GM19099 (cell line): ENCODE results near the gene PRELID3B.

Experiments
- POLR2A ChIP-seq: IDR thresholded peaks from 3 replicates; pipeline ENCODE4 v1.6.1; 2011; ENCODE audit warnings: low read depth; ENCODE audit not compliant: insufficient read length; ENCODE audit errors: extremely low read depth

Gene PRELID3B

DNA sequence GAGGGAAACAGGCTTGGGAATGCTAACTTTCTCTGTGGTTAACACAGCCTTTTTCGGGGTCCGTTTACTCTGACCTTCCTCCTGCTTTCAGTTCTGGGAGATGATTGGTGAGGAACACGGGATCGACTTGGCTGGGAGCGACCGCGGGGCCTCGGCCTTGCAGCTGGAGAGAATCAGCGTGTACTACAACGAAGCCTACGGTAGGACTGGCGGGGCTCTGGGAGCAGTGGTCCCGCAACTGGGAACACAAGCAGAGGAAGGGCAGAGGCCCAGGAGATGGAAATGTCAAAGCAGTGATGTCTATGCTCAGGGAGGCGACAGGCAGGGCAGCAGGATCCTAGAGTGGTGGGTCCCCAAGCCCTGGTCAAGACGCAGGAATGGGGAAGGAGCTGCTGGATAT, 19.8 kb downstream of the PRELID3B start:
- TF ChIP-seq POLR2A = no peak

DNA sequence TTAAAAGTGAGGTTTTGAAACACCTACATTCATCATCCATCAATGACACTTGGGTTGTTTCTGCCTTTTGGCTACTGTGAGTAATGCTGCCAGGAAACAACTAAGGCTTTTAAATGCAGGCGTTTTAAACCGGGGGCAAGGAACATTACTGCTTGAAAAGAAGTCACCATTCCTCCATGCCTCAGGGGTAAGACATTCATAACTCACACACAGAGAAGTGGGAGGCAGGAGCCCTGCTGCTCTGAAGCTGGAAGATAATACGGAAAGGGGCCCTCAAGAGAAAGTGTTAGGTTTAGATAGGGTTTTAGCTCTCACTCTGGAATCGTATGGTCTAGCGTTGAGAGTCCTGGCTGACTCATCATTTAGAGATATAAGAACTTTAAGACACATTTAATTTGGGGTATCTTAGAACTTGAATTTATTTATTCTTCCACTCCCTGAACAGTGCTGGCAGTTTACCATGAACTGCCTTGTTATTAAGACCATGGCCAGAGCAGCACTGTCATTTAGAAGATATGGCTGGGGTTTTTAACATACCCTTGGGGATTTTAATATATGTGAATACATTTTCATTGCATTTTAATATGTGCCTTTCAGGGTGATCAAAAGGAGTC, 21.5 kb downstream of the PRELID3B start:
- TF ChIP-seq POLR2A = no peak

DNA sequence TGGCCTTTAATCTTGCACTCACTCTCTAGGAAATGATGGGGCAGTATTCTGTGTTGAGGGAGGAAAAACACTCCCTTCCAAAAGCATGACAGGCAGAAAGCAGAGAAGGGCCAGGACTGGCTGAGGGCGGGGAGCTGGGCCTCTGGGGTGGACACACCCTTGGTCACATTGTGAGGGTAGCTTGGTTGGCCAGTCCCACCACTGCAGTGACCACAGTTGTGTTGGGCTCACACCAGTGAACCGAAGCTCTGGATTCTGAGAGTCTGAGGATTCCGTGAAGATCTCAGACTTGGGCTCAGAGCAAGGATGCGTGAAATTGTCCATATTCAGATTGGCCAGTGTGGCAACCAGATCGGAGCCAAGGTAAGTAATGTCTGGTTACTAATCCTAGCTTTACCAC, 23.4 kb downstream of the PRELID3B start, which contains the start of gene TUBB1:
TSS of gene TUBB1 (plus strand) at position 213 of the 400 bp plus-strand sequence. CDS start at position 307, 94 bp downstream.
- TF ChIP-seq POLR2A = no peak

- no peak for TF ChIP-seq POLR2A
Observed at GRCh38 chr20:59018817-59019216, 23.8 kb downstream of the PRELID3B start.

DNA sequence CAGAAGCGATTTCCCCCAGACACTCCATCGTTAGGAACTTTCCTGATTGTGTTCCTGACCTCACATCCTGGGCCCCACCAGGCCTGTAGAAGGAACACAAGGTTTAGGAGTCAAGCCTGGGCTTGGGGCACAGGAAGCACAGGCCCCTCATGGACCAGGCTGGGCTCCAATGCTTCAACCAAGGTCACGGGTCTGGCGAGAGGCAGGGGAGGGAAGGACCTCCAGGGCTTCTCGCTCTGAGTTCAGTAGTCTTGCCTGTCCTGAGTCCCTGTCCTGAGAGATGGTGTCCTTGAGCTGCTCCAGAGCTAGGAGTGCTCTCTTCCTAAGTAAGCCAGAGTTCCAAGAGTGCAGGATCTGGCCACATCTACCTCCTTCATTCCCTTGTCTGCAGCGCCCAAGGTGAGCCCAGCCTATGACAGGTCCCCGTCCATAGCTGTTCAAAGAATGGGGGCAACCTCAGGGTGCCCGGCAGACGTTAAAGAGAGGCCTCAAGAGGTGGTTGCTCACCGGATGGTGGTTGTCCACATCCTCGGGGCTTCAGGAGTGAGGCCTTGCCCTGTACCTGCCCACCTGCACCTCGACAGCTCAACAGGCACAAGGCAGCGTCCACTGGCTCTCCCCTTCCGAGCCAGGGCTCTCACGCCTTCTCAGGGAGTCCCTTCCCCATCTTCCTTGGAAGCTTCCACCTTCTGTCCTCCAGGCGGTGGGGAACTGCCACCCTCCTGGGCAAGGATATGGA, 24.9 kb downstream of the PRELID3B start:
- no peak for TF ChIP-seq POLR2A

GRCh38 chr20:59016795-59017492, 25.6 kb downstream of the PRELID3B start:
- no peak for TF ChIP-seq POLR2A

DNA sequence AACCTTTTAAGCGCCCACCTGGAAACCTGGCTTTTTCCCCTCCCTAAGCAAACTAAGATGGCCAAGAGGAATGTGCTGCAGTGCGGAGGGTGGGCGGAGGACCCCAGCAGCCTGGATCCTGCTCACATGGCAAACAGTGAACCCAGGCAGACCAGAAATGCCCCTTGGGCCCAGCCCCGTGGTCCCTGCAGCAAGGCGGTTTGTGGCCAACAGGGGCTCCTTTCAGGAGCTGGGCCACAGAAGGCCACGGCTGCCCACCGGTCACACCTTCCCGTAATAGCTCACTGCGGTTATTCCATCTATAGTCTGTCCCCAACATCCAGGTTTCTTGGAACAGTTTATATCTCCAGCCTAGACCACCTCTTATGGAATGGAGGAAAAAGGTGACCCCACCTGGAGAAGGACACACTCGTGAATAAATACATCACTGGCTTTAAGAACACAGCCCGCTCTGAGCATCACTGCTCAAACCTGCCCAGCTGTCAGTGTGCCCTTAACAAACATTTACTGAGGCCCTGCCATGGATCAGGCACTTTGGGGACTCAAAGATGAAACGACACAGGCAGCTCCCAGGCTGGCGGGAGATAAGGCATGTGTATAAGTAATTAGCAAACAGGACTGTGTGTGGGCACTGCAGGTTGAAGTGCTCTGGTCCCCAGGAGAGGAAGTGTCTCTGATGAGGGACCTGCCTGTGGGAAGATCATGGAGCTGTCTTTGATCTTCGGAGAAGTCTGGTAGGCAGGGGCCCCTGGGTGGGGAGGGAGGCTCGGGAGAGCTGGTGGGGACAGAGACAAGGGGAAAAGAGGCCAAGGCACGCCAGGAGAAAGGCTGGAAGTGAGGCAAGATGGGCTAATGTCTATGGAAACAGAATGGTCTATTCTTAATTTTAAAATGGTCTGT, 26.5 kb downstream of the PRELID3B start:
- TF ChIP-seq POLR2A = no peak

DNA sequence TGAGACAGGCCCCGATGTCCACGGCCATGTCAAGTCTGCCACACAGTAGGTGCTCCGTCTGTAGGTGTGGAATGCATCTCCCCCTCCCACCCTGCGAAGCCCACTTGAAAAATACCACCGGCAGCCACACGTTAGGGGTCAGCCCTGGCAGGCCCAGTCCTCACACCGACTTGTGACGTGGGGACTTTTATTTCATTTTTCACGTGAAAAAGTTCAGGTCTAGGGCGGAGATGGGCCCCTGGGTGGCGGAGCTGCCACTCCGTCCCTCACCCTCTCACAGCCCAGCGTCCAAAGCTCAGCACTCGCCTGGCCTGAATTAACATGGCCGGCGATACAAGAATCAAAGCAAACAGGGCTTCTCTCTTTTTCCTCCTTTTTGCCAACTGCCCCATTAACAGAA, 27.2 kb downstream of the PRELID3B start:
- no peak for TF ChIP-seq POLR2A

GRCh38 chr20:59014680-59015389, 27.8 kb downstream of the PRELID3B start:
- TF ChIP-seq POLR2A = no peak

- TF ChIP-seq POLR2A = no peak
Observed at GRCh38 chr20:59013959-59014608, 28.5 kb downstream of the PRELID3B start.

DNA sequence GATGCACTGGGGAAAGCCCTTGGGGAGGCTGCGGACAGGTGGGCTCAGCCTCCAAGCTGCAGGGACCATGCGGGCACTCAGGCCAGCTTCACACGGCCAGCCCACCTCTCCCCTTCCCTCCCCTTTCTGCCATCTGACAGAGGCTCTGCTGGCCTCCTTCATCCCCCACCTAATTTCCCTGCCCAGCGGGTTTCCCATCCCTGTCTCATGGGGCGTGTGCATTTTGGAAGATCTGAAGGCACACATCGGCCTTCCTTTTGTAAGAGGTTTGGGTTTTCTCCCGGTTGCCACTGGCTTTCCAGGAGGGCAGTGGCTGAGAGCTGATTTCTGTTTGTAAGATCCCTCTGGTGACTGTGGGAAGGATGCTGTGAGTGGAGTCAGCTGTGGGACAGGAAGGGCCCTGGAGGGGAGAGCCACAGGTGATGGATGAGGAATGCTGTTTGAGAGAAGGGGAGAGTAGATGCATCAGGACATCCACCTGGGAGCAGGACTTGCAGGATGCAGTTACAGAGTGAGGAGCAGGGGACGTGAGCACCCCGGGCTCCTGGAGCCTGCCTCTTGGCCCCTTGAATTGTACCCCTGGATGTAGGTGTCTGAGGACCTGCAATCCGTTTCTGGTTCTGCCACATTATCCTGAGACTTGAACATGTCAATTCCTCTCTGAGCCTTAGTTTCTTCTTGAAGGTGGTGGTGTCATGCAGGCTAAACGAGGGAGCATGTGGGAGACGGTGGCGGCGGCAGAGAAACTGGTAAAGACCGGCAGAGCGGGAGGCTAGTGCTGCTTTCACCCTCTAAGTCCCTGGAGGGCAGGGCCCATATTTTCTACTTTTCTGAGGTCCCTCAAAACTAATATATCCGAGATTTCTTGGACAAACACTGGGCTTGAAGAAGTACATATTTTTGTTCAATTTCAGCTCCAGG, 29.3 kb downstream of the PRELID3B start:
- TF ChIP-seq POLR2A = no peak

DNA sequence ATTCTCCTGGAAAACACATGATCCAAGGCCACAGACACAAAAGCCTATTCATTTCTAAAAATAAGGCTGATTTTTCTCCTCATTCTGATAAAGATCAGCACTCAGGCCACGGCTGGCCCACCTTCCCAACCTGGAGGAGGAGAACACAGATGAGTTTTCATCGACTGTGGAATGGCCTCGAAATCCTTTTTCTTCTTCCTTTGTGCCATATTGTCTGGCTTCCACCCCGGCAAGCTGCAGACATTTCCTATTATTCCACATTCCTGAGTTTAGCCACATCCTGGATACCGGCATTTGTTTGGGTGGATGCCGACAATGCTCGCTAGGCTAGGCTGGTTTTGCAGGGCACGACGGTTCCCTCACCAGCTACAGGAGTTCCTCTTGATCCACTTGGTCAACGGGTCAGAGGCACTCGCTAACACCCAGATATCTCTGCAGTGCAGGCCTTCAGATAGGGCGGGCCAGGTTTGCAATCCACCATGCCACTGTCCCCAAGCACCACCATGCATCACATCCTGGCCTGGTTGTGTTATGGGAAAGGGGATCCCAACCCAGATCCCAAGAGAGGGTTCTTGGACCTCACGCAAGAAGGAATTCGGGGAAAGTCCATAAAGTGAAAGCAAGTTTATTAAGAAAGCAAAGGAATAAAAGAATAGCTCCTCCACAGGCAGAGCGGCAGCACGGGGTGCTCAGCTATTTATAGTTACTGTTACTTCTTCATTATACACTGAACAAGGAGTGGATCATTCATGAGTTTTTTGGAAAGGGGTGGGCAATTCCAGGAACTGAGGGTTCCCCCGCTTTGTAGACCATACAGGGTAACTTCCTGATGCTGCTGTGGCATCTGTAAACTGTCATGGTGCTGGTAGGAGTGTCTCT, 31.4 kb downstream of the PRELID3B start:
- TF ChIP-seq POLR2A = no peak

- no peak for TF ChIP-seq POLR2A
Observed at GRCh38 chr20:59010321-59010994, 32.1 kb downstream of the PRELID3B start.
